ENCODE measurements around the gene ATIC. TPM values are rescaled to one million over a fixed set of nuclear protein-coding genes. Genes with fewer than 3 reads are reported as not detected.

Gene ATIC
- total and polyA plus RNA-seq, 2 of the 8 experiments (the other 6 are each of a cell fraction or from before 2014, with no cell fraction given) = 139 to 319 TPM

DNA sequence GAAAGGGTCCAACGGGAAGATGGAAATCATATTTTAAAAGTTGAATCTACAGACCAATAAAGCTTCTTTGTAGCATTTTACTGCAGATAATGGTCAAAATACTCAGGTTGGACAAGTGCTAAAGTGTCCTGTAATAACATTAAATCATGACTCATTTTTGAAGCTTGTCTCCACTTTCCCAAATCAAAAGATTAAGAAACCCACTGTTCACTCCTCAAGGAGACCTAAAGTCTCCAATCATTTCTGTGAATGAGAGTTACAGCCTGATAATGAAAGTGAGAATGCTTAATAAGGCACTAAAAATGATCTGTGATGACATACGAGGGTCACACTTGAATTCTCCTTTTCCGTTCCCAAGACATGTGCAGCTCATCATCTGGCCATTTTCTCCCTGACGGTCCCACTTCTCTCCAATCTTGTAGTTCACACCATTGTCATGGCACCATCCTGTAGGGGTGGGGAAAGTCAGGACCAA, 53.4 kb downstream of the ATIC start:
- no peak overlapping the region for H2AK5ac ChIP-seq (ENCODE audit: low read depth, low read length)
- no peak overlapping the region for H3K27ac ChIP-seq (ENCODE audit: low read depth, low read length)
- H3K4me2 ChIP-seq (ENCODE audit: insufficient read depth in 1 of 2, low read depth in 2 of 2, low read length in 2 of 2) = no peak overlapping the region
- no peak overlapping the region for H3K18ac ChIP-seq (ENCODE audit: extremely low read depth, low read length)
- no peak overlapping the region for H3K4ac ChIP-seq (replicated peaks; ENCODE audit: insufficient read length, low read depth, low read length)
- H4K20me1 ChIP-seq (replicated peaks in 1 of 2; ENCODE audit: control insufficient read depth in 1 of 2, insufficient read depth in 2 of 2, low read length in 2 of 2) = no peaks in the 10 kb centered on the region
- H3K36me3 ChIP-seq (ENCODE audit: control insufficient read depth in 2 of 4, insufficient read depth in 4 of 4, low read length in 3 of 4) = peaks cover 0 to 64% (median 14%) of the 10 kb centered on the region in 4 experiments; a peak in 6 of 8 replicates
- no peak overlapping the region for H2BK5ac ChIP-seq (ENCODE audit: low read depth, low read length)
- no peak for DNase-seq (ENCODE audit: low read depth in 1 of 2, low spot score in 2 of 2)
- FAIRE-seq = no peak
- TF ChIP-seq SP2 (IDR thresholded peaks at IDR 0.05; ENCODE audit: low read length) = no peak
- TF ChIP-seq GTF2F1 (IDR thresholded peaks at IDR 0.05; ENCODE audit: borderline replicate concordance, low read depth, low read length) = no peak
- TF ChIP-seq RNF2 (IDR thresholded peaks at IDR 0.05; ENCODE audit: borderline replicate concordance, low read depth, low read length, missing control alignments, poor library complexity, severe bottlenecking) = no peak
- TF ChIP-seq RFX5 (IDR thresholded peaks at IDR 0.05; ENCODE audit: borderline replicate concordance, low read depth, low read length) = no peak
- TF ChIP-seq TAF7 (optimal IDR thresholded peaks at IDR 0.05; ENCODE audit: borderline replicate concordance, low read depth, low read length) = no peak
- no peak for TF ChIP-seq SP1 (IDR thresholded peaks at IDR 0.05; ENCODE audit: low read depth, low read length)
- no peak overlapping the region for H3K9ac ChIP-seq (replicated peaks in 1 of 4; ENCODE audit: extremely low read depth in 1 of 4, low read depth in 3 of 4, low read length in 3 of 4)
- no peak overlapping the region for H4K91ac ChIP-seq (replicated peaks; ENCODE audit: insufficient read length, low read length)
- no peak overlapping the region for H2BK120ac ChIP-seq (replicated peaks; ENCODE audit: low read depth, low read length)
- H3K23me2 ChIP-seq (ENCODE audit: low read depth, low read length) = no peaks in the 10 kb centered on the region
- no peaks in the 10 kb centered on the region for H3K4me1 ChIP-seq (replicated peaks in 1 of 4; ENCODE audit: control insufficient read depth in 3 of 4, insufficient read depth in 4 of 4, low read length in 3 of 4)
- H3K4me3 ChIP-seq (ENCODE audit: extremely low read depth in 1 of 4, insufficient read depth in 2 of 4, low read depth in 3 of 4, low read length in 4 of 4) = no peak overlapping the region
- ChIA-PET POLR2A (ENCODE audit: partially characterized antibody) (interaction anchor here (1.4 kb wide), 1 partner anchor 12 kb away, joined by 3 read pairs; no protein-coding TSS in a partner anchor), CTCF (ENCODE audit: partially characterized antibody) (interaction anchor here (0.6 to 0.9 kb wide), 2 partner anchors 321 to 506 kb away, joined by 3 read pairs; no protein-coding TSS in a partner anchor)
- H3K14ac ChIP-seq (ENCODE audit: insufficient read length) = no peak overlapping the region
- H2BK20ac ChIP-seq (ENCODE audit: low read length) = no peak overlapping the region
- no peak overlapping the region for H2BK12ac ChIP-seq (ENCODE audit: low read depth, low read length)
- no peak overlapping the region for H2BK15ac ChIP-seq (ENCODE audit: low read length)
- H3K23ac ChIP-seq (ENCODE audit: insufficient read length) = no peak overlapping the region
- H3K79me1 ChIP-seq (ENCODE audit: low read depth, low read length) = no peaks in the 10 kb centered on the region
- no peak overlapping the region for H2AFZ ChIP-seq (ENCODE audit: low read length)
- no peaks in the 10 kb centered on the region for H3K9me3 ChIP-seq (ENCODE audit: insufficient read depth in 2 of 2, low read depth in 1 of 2, low read length in 1 of 2)
- WGBS, 2 experiments (ENCODE audit: extremely low coverage in 1 of 2, insufficient coverage in 1 of 2, insufficient read length in 1 of 2, insufficient replicate concordance in 2 of 2, low coverage in 1 of 2, low lambda C conversion rate in 2 of 2, missing lambda C conversion rate in 1 of 2) = 96% methylated on average over 4 of the region's 4 CpGs; no CpG with 5 or more reads in 1 of the 2 experiments
- no peak overlapping the region for H4K8ac ChIP-seq (ENCODE audit: extremely low read depth, insufficient read depth, low read length)
- no peak overlapping the region for H4K5ac ChIP-seq (ENCODE audit: insufficient read length, low read depth, low read length)
- no peaks in the 10 kb centered on the region for H3K79me2 ChIP-seq (ENCODE audit: control insufficient read depth in 1 of 2, insufficient read depth in 2 of 2, low read length in 2 of 2)
- no peaks in the 10 kb centered on the region for H3K27me3 ChIP-seq (replicated peaks in 1 of 4; ENCODE audit: control insufficient read depth in 3 of 4, extremely low read depth in 1 of 4, insufficient read depth in 3 of 4, low read length in 3 of 4)
- H3K56ac ChIP-seq (replicated peaks; ENCODE audit: insufficient read length, low read depth, low read length) = no peak overlapping the region
